ENCODE data around the gene ACOT11.

Gene ACOT11

DNA sequence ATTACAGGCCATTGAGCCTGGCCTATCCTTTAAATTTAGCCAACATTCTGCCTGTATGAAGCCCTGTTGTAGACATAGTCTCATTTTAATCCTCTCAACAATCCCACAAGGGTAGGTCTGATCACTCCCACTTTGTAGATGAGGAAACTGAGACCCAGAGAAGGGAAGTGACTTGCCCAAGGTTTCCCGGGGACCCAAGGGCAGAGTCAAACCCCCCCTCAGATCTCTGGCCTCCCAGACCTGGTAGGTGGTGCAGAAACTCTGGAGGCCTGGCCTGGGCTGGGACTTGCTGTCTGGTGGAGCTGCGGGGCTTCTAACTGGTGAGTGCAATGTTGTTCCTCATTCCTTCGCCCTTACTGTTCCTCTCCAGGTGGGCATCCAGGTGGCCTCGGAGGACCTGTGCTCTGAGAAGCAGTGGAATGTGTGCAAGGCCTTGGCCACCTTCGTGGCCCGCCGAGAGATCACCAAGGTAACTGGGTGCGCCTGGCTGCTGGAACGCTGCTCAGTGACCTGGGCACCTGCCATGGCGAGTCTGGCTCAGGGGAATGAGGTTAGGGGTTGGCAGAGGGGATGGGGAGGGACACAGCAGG lies 45.6 kb downstream of the ACOT11 start:
- DNase-seq: no peak

DNA sequence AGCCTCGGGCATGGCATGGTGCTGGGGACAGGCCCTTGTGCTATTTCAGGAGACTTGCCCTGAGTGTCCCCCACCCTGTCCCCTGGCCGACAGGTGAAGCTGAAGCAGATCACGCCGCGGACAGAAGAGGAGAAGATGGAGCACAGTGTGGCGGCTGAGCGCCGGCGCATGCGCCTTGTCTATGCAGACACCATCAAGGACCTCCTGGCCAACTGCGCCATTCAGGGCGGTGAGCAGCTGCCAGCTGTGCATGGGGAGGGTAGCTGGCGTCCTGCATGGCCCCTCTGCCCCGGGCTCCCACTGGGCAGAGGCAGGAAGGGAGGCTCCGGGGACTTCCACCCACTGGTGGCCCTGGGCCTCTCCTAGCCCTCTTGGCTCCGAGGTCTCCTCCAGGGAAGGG lies 46.4 kb downstream of the ACOT11 start:
- DNase-seq: no peak

DNA sequence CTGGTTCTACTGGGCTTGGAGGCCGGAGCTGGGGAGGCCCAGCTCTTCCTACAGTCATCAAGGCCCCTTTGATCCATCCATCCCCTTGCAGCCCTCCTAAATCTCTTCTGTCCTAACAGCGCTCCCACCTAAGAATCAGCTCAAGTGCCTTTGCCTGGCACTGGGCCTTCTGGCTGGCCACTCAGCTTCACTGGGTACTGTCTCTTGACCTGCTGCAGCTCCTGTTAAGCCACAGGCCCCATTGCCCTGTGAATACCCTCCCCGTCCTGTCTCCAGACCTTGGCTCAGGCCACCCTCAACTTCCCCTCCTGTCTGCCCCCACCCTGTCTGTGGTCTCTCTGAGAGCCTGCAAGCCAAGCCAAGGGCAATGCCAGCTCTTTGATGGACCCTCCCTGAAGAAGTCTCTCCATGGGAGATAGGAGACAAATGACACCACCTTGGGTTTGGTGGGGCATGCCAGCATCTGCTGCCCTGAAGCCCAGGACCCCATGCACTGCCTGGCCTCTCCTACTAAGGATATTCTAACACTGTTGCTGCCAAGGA lies 48.0 kb downstream of the ACOT11 start:
- no peak for DNase-seq

DNA sequence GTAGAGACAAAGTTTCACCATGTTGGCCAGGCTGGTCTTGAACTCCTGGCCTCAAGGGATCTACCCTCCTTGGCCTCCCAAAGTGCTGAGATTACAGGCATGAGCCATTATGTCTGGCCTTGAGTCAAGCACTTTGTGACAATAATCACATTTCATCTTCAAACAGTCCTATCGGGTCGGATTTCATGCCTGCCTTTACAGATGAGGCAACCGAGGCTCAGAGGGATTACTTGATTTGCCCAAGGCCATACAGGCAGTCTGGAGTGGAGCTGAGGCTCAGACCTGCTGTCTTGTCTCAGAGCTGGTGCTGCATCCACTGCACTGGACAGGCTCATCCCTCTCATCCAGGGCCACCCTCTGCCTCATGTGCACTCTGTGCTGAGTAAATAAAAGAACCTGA lies 48.7 kb downstream of the ACOT11 start:
- no peak for DNase-seq

DNA sequence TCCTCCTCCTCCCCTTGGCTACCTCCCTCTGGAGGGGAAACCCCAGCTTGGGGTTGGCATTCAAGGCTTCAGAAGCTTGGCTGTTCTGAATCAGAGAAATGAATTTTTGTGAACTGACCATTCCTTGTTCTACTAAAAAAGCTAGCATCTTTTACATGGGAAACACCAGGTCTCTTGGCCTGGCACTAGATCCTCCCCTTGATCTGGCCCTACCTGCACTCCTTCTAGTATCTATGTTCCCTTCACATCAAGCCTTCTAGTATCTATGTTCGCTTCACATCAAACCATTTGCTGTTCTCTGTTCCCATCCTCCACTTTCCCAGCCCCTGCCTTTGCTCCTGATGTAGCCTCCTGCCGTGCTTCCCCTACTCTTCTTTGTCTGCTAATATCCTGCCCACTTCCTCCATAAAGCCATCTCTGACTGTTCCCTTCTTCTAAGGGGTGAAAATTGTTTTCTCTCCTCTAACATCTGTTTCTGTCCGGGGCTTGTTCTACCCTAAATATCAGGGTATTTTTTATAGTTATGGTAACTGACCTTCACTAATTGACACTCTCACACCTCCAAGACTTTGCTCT lies 49.5 kb downstream of the ACOT11 start:
- no peak for DNase-seq

DNA sequence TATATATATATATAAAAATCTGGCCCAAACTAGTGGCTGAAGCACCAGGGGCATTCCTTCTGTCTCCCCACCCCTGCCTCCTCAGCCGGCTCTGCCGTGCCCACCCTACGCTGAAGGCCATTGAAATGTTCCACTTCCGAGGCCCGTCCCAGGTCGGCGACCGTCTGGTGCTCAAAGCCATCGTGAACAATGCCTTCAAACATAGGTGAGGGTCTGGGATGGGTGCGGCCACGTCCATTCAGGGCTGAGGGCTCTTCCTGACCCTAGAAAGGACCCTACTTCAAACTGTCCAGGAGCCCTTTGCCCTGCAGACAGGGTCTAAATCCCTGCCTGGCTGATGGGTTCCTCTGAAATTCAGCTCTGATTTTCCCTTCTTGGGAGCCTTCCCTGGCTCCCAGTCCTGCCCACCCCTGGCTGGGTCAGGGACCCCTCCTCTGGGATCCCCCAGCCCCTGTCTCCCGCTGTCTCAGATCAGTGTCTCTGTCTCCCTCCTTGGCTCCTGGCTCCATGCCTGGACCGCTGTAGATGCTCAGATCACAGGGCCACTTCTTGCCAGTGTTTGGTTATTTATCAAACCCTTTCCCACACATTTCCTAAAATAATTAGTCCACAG lies 51.3 kb downstream of the ACOT11 start:
- no peak for DNase-seq

DNA sequence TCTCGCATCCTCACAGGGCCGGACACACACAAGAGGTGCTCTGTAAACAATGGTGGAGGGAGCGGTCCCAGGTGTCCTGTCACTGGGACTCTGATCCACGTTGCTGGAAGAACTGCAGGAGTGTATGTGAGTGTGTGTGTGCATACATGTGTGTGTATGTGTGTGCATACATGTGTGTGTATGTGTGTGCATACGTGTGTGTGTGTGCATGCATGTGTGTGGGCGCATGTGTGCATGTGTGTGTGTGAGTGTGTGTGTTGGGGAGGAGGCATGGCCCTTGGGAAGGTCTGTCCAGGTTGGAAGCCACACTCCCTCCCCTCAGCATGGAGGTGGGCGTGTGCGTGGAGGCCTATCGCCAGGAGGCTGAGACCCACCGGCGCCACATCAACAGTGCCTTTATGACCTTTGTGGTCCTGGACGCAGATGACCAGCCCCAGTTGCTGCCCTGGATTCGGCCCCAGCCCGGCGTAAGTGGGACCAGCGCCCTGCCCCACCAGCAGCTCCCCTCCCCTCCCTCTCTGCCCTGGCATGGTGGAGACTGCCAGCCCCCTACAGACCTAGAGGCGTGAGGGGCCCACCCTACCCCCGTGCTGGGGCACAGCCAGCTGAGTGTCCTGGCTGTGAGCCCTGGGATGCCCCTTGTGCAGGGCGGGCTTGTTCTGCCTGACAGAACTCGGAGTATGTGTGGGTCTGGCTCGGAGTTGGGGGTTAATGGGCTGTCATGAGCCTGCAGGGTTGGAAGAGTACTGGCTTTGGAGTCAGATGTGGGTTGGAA lies 53.1 kb downstream of the ACOT11 start:
- DNase-seq: no peak

GRCh38 chr1:54601730-54602129 lies 53.7 kb downstream of the ACOT11 start:
- DNase-seq: no peak

GRCh38 chr1:54602554-54602953 lies 54.5 kb downstream of the ACOT11 start:
- no peak for DNase-seq

DNA sequence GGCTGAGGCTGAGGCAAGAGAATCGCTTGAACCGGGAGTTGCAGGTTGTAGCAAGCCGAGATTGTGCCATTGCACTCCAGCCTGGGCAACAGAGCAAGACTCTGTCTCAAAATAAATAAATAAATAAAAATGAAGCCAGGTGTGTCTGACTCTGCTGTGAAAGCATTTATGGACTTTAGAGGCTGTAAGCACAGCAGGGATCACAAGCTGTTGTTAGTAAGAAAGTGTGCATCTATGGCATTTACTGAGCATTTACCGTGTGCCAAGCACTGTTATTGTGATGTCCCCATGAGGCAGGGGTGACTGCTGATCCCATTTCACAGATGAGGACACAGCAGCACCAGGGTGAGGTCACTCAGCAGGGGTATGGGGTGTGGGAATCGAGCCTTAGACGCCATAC lies 55.2 kb downstream of the ACOT11 start:
- DNase-seq: no peak

DNA sequence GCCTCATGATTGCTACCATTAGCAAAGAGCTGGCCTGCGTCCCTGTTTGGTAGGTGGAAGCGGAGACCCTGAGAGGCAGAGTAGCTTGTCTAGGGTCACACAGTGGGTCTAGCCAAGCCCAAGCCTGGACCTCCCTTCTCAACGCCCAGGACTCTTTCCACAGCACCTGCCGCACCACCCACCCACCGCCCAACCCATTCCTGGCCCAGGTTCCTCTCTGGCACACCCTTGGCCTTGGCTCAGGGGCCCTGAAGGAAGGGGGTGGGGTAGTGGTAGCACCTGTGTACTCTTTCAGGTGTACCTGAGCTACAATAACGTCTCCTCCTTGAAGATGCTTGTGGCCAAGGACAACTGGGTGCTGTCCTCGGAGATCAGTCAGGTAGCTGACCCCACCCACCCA lies 56.0 kb downstream of the ACOT11 start:
- no peak for DNase-seq

GRCh38 chr1:54604572-54605370 lies 56.7 kb downstream of the ACOT11 start:
- DNase-seq: no peak

DNA sequence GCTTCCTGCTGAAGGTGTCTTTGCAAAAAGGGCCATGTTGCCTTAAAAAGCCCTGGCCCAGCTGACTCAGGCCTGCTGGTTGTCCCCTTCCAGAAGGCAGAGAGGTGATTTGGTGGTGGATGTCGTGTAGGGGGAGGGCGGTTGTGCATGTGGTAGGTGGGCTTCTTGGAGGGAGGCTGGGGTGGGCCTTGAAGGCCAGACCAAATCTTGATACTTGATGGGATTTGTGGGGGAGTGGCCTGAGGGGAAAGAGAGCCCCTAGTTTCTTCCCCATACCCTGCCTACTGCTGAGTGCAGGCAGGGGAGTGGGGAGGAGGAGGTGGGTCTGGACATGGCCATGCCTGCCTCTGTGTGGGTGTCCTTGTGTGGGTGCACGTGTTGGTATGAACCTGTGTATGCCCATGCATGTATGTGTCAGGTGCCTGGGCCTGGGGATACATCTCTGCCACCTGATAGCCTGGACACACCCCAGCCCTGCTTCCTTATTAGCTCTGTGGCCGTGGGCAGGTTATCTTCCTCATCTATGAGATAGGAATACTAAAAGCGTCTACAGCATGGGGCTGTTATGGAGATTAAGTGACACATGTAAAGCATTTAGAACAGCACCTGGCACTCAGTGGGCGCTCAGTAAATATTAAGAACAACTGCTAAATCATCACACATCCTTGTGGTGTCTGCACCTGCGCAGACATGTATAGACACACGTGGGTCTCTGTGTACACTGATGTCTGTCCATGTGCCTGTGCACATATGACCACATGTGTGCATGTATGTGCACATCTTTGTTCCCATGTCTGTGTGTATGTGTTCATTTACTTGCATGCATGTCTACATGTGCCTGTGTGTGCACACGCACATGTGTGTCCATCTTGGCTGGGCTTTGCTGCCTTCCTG lies 58.3 kb downstream of the ACOT11 start:
- no peak for DNase-seq

GRCh38 chr1:54606990-54607325 lies 58.9 kb downstream of the ACOT11 start:
- DNase-seq: no peak

- no peak for DNase-seq
Measured at GRCh38 chr1:54607821-54608565, 60.0 kb downstream of the ACOT11 start.

DNA sequence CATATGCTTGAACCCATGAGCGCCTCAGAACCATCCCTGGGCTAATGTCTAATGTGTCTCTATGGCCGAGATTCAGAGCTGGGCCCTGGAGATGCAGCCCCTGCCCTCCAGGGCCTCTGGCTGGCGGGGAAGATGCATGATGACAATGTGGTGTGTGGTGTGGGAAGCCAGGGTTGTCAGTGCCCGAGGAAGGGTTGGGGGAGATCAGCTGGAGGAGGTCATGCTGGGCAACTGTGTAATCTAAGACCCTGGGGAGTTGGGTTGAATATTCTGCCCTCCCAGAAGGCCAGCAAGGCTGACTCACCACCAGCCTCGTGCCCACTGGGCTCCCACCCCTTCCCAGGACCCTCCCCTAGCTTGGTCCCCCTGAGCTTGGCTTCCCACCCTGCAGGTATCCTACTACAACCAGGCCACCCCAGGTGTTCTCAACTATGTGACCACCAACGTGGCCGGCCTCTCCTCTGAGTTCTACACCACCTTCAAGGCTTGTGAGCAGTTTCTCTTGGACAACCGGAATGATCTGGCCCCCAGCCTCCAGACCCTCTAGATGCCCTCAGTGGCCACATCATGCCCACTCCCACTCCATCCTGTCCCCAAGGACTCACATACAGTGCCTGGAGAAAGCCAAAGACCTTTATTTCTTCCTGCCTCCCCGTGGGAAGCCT lies 60.7 kb downstream of the ACOT11 start:
- DNase-seq: no peak

GRCh38 chr1:54609301-54609921 lies 61.4 kb downstream of the ACOT11 start:
- no peak for DNase-seq

GRCh38 chr1:54610048-54610447 lies 62.0 kb downstream of the ACOT11 start:
- no peak for DNase-seq

- DNase-seq: no peak
Measured at GRCh38 chr1:54610601-54611580, 62.9 kb downstream of the ACOT11 start.
